ENCODE results near the gene LYPLAL1. TPM values are rescaled to one million over a fixed set of nuclear protein-coding genes. Genes with fewer than 3 reads are reported as not detected.

The LYPLAL1 gene
- total RNA-seq, 1 experiment from 2014 or later = 40.0 TPM

DNA sequence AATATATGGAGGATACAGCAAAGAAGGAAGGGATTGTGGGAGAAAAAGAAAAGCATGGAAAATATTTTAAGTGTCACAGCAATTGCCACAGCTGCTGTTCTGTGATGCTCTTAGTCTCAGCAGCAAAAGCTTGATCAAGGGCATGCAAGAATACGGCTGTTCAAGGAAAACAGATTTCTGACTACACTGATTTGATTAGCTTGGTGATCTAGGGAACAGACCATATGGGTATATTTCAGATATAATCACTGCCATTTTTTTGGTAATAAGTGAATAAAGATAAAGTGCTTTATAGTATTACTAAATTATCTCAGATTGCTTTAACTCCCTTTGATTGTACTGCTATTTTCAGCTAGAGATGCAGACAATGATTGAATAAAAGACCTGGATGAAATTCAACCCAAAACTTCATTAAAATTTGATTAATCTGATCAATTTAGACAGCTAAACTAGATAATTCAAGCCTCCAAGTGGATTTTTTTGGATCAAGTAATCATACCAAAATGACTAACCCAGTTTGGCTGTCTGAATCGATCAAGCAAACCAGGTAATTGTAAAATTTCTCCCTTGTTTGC lies 33.3 kb upstream of the LYPLAL1 start:
- POLR2A ChIA-PET = no interaction called here
- no peak overlapping the region for H3K27ac ChIP-seq (ENCODE audit: low read depth, low read length)
- no peak overlapping the region for H2AFZ ChIP-seq (ENCODE audit: low read depth, low read length, poor library complexity, severe bottlenecking)
- no TSS peak for BruUV-seq (replicated peaks)
- no peaks in the 10 kb centered on the region for H4K20me1 ChIP-seq (ENCODE audit: insufficient read depth)
- no peaks in the 10 kb centered on the region for H3K79me2 ChIP-seq (ENCODE audit: insufficient read depth, low read length)
- H3K4me3 ChIP-seq (replicated peaks in 1 of 2; ENCODE audit: low read depth in 1 of 2, low read length in 2 of 2) = no peak overlapping the region
- no peak overlapping the region for H3K9ac ChIP-seq (ENCODE audit: low read length)
- CTCF ChIA-PET = no interaction called here
- H3K36me3 ChIP-seq (ENCODE audit: control insufficient read depth in 1 of 2, insufficient read depth in 2 of 2, low read length in 2 of 2) = no peaks in the 10 kb centered on the region
- no peak overlapping the region for H3K4me2 ChIP-seq (ENCODE audit: low read length)
- intact Hi-C loops (cut with micrococcal nuclease) = no loop called here
- no peaks in the 10 kb centered on the region for H3K4me1 ChIP-seq (ENCODE audit: control insufficient read depth in 1 of 2, insufficient read depth in 2 of 2, low read length in 2 of 2)
- no peaks in the 10 kb centered on the region for H3K9me3 ChIP-seq (ENCODE audit: control insufficient read depth in 1 of 2, insufficient read depth in 1 of 2, low read depth in 1 of 2, low read length in 2 of 2)
- no peaks in the 10 kb centered on the region for H3K9me2 ChIP-seq (ENCODE audit: insufficient read depth)
- RAD21 ChIA-PET (ENCODE audit: low non-redundant PET in 1 of 2, low total read pairs in 2 of 2, uncharacterized antibody in 2 of 2, unreplicated experiment in 2 of 2) = no interaction called here
- TF ChIP-seq JUND (IDR thresholded peaks at IDR 0.05) (no peak), POLR2A (IDR thresholded peaks at IDR 0.05; ENCODE audit: borderline replicate concordance, extremely low read depth, insufficient read depth, insufficient read length) (no peak), EZH2 (IDR thresholded peaks at IDR 0.05) (no peak), FOSL1 (IDR thresholded peaks at IDR 0.05; ENCODE audit: low read depth) (no peak), EZH2phosphoT487 (IDR thresholded peaks at IDR 0.05; ENCODE audit: borderline replicate concordance) (no peak), SRF (IDR thresholded peaks at IDR 0.05; ENCODE audit: low read depth) (no peak), YY1 (IDR thresholded peaks at IDR 0.05; ENCODE audit: extremely low read depth, insufficient replicate concordance, low read depth, low read length) (no peak), POLR2AphosphoS5 (IDR thresholded peaks at IDR 0.05; ENCODE audit: low read depth, low read length) (no peak), CBX3 (IDR thresholded peaks at IDR 0.05; ENCODE audit: low read depth) (no peak), ELF1 (IDR thresholded peaks at IDR 0.05; ENCODE audit: borderline replicate concordance, low read depth) (no peak), ZFX (IDR thresholded peaks at IDR 0.05) (no peak), ZNF274 (IDR thresholded peaks at IDR 0.05; ENCODE audit: low read depth, low read length) (no peak), CEBPB (IDR thresholded peaks at IDR 0.05; ENCODE audit: low read depth) (no peak)
- TF ChIP-seq, protein P1, sequence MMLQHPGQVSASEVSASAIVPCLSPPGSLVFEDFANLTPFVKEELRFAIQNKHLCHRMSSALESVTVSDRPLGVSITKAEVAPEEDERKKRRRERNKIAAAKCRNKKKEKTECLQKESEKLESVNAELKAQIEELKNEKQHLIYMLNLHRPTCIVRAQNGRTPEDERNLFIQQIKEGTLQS (IDR thresholded peaks at IDR 0.05) = no peak
- TF ChIP-seq, protein P2, sequence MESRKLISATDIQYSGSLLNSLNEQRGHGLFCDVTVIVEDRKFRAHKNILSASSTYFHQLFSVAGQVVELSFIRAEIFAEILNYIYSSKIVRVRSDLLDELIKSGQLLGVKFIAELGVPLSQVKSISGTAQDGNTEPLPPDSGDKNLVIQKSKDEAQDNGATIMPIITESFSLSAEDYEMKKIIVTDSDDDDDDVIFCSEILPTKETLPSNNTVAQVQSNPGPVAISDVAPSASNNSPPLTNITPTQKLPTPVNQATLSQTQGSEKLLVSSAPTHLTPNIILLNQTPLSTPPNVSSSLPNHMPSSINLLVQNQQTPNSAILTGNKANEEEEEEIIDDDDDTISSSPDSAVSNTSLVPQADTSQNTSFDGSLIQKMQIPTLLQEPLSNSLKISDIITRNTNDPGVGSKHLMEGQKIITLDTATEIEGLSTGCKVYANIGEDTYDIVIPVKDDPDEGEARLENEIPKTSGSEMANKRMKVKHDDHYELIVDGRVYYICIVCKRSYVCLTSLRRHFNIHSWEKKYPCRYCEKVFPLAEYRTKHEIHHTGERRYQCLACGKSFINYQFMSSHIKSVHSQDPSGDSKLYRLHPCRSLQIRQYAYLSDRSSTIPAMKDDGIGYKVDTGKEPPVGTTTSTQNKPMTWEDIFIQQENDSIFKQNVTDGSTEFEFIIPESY (IDR thresholded peaks at IDR 0.05; ENCODE audit: extremely low read depth, insufficient replicate concordance, low read length) = no peak
- TF ChIP-seq, protein P3, sequence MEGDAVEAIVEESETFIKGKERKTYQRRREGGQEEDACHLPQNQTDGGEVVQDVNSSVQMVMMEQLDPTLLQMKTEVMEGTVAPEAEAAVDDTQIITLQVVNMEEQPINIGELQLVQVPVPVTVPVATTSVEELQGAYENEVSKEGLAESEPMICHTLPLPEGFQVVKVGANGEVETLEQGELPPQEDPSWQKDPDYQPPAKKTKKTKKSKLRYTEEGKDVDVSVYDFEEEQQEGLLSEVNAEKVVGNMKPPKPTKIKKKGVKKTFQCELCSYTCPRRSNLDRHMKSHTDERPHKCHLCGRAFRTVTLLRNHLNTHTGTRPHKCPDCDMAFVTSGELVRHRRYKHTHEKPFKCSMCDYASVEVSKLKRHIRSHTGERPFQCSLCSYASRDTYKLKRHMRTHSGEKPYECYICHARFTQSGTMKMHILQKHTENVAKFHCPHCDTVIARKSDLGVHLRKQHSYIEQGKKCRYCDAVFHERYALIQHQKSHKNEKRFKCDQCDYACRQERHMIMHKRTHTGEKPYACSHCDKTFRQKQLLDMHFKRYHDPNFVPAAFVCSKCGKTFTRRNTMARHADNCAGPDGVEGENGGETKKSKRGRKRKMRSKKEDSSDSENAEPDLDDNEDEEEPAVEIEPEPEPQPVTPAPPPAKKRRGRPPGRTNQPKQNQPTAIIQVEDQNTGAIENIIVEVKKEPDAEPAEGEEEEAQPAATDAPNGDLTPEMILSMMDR (IDR thresholded peaks at IDR 0.05 in 2 of 3, conservative IDR thresholded peaks at IDR 0.05 in 1 of 3; ENCODE audit: borderline replicate concordance in 1 of 3, insufficient read depth in 1 of 3, low read depth in 2 of 3, low read length in 2 of 3) = no peak
- TF ChIP-seq, protein P4, sequence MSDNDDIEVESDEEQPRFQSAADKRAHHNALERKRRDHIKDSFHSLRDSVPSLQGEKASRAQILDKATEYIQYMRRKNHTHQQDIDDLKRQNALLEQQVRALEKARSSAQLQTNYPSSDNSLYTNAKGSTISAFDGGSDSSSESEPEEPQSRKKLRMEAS (IDR thresholded peaks at IDR 0.05) = no peak
- DNase-seq (ENCODE audit: low read depth, low spot score) (no peak), ATAC-seq (no peak)
- H3K27me3 ChIP-seq (ENCODE audit: insufficient read depth, low read length) = no peaks in the 10 kb centered on the region
